Hepatocyte (in vitro differentiated cells): Measurements from ENCODE around the gene BEX3. TPM values are rescaled to one million over a fixed set of nuclear protein-coding genes. Genes with fewer than 3 reads are reported as not detected.

Source experiments
- DNase-seq: peaks from one replicate; pipeline ENCODE4 v3.0.0-alpha.2; 2016; ENCODE audit warnings: low spot score
- H2AFZ ChIP-seq: fragments of 200-600 bp; sonication (generic); 2 replicates; pipeline ENCODE4 v1.6.0; 2016; ENCODE audit warnings: antibody characterized with exemption, mild to moderate bottlenecking
- H3K27ac ChIP-seq: fragments of 200-600 bp; sonication (generic); 2 replicates; pipeline ENCODE4 v1.5.1; 2016; ENCODE audit warnings: mild to moderate bottlenecking
- H3K27me3 ChIP-seq: fragments of 200-600 bp; sonication (generic); 2 replicates; pipeline ENCODE4 v1.6.1; 2016
- H3K36me3 ChIP-seq: fragments of 200-600 bp; sonication (generic); replicated peaks from 2 replicates; pipeline ENCODE4 v1.5.1; 2016; ENCODE audit warnings: low read depth; ENCODE audit not compliant: insufficient read depth
- H3K4me1 ChIP-seq: fragments of 200-600 bp; sonication (generic); 2 replicates; pipeline ENCODE4 v1.5.1; 2016; ENCODE audit warnings: mild to moderate bottlenecking, moderate library complexity; ENCODE audit not compliant: insufficient read depth
- H3K4me2 ChIP-seq: fragments of 200-600 bp; sonication (generic); 2 replicates; pipeline ENCODE4 v1.6.0; 2016
- H3K4me3 ChIP-seq: fragments of 200-600 bp; sonication (generic); 2 replicates; pipeline ENCODE4 v1.5.1; 2016; ENCODE audit warnings: mild to moderate bottlenecking
- H3K79me2 ChIP-seq: fragments of 200-600 bp; sonication (generic); 2 replicates; pipeline ENCODE4 v1.6.0; 2017; ENCODE audit warnings: mild to moderate bottlenecking
- H3K9me2 ChIP-seq: fragments of 200-600 bp; sonication (generic); replicated peaks from 2 replicates; pipeline ENCODE4 v1.6.0; 2017; ENCODE audit warnings: mild to moderate bottlenecking; ENCODE audit not compliant: insufficient read depth
- H3K9me3 ChIP-seq: fragments of 200-600 bp; sonication (generic); 2 replicates; pipeline ENCODE4 v1.5.1; 2016; ENCODE audit warnings: low read depth, mild to moderate bottlenecking
- H4K20me1 ChIP-seq: fragments of 200-600 bp; sonication (generic); 2 replicates; pipeline ENCODE4 v1.6.0; 2016; ENCODE audit warnings: mild to moderate bottlenecking; ENCODE audit not compliant: insufficient read depth, poor library complexity, severe bottlenecking
- CTCF ChIP-seq: fragments of 200-600 bp; sonication (generic); IDR thresholded peaks from 2 replicates; pipeline ENCODE4 v1.5.1; 2016; ENCODE audit warnings: antibody characterized with exemption, mild to moderate bottlenecking; ENCODE audit not compliant: poor library complexity
- EZH2 ChIP-seq: fragments of 200-600 bp; sonication (generic); IDR thresholded peaks from 2 replicates; pipeline ENCODE4 v1.6.1; 2016; ENCODE audit warnings: antibody characterized with exemption, mild to moderate bottlenecking, borderline replicate concordance
- EZH2phosphoT487 ChIP-seq: fragments of 200-600 bp; sonication (generic); IDR thresholded peaks from one replicate; pipeline ENCODE4 v1.6.1; 2018; ENCODE audit warnings: antibody characterized with exemption, mild to moderate bottlenecking, low read depth, moderate library complexity; ENCODE audit not compliant: unreplicated experiment, severe bottlenecking
- WGBS: methylation state at CpG from one replicate; pipeline ENCODE4 v1.1.6; 2016; ENCODE audit warnings: low lambda C conversion rate; ENCODE audit errors: missing lambda C conversion rate; 5-methylcytosine and 5-hydroxymethylcytosine counted together
- polyA plus RNA-seq: library from polyadenylated mRNA; unstranded; fragments of >200 nt; fragmentation: Nextera tagmentation; extraction: Ambion mirVana; gene quantifications from 2 replicates; pipeline ENCODE4 v1.2.1, GENCODE V29; 2016
- total RNA-seq: library from RNA; depleted of rRNA; stranded (reverse); fragments of >200 nt; gene quantifications from 2 replicates; pipeline ENCODE4 v1.2.3, GENCODE V29; 2014

BEX3 gene
- total and polyA plus RNA-seq, 2 experiments from 2014 or later = 271 to 506 TPM

GRCh38 chrX:103373581-103373980, 2.8 kb upstream of the BEX3 start:
- Histone ChIP-seq H3K4me2 (no peak overlapping the region), H3K4me1 (no peaks in the 10 kb centered on the region), H3K27ac (no peak overlapping the region), H3K79me2 (peaks cover 14% of the 10 kb centered on the region), H3K4me3 (no peak overlapping the region), H3K9me3 (no peaks in the 10 kb centered on the region), H2AFZ (no peak overlapping the region), H3K27me3 (no peaks in the 10 kb centered on the region), H4K20me1 (no peaks in the 10 kb centered on the region), H3K36me3 (no peaks in the 10 kb centered on the region), H3K9me2 (no peaks in the 10 kb centered on the region)
- whole genome bisulfite sequencing = 74% methylated on average over 3 of the region's 3 CpGs
- DNase-seq = no peak
- no peak for TF ChIP-seq CTCF
- TF ChIP-seq EZH2phosphoT487 = no peak
- TF ChIP-seq EZH2 = no peak

GRCh38 chrX:103376979-103377324, 614 bp downstream of the BEX3 start:
- Histone ChIP-seq H3K4me2 (peak overlapping the region; percentile 86), H3K4me1 (no peaks in the 10 kb centered on the region), H3K27me3 (no peaks in the 10 kb centered on the region), H2AFZ (peak overlapping the region; percentile 70), H3K9me2 (no peaks in the 10 kb centered on the region), H4K20me1 (no peaks in the 10 kb centered on the region), H3K79me2 (peaks cover 14% of the 10 kb centered on the region), H3K9me3 (no peaks in the 10 kb centered on the region), H3K36me3 (no peaks in the 10 kb centered on the region), H3K4me3 (peak overlapping the region; percentile 74), H3K27ac (peak overlapping the region; percentile 97)
- WGBS = 62% methylated on average over 3 of the region's 19 CpGs
- TF ChIP-seq CTCF = no peak
- TF ChIP-seq EZH2phosphoT487 = no peak
- TF ChIP-seq EZH2 = no peak
- DNase-seq = peak; percentile 46

GRCh38 chrX:103378990-103379389, 2.7 kb downstream of the BEX3 start:
- Histone ChIP-seq H3K9me2 (no peaks in the 10 kb centered on the region), H3K9me3 (no peaks in the 10 kb centered on the region), H3K79me2 (peaks cover 14% of the 10 kb centered on the region), H3K36me3 (no peaks in the 10 kb centered on the region), H3K4me2 (no peak overlapping the region), H3K4me3 (no peak overlapping the region), H2AFZ (no peak overlapping the region), H4K20me1 (no peaks in the 10 kb centered on the region), H3K27me3 (no peaks in the 10 kb centered on the region), H3K4me1 (no peaks in the 10 kb centered on the region), H3K27ac (no peak overlapping the region)
- 61% methylated on average over 2 of the region's 2 CpGs for WGBS
- no peak for DNase-seq
- TF ChIP-seq CTCF (no peak), EZH2phosphoT487 (no peak), EZH2 (no peak)

- H3K4me2 ChIP-seq = no peak overlapping the region
- H3K9me2 ChIP-seq = no peaks in the 10 kb centered on the region
- TF ChIP-seq EZH2 (no peak), CTCF (no peak), EZH2phosphoT487 (no peak)
- H3K4me3 ChIP-seq = no peak overlapping the region
- no peak overlapping the region for H2AFZ ChIP-seq
- WGBS = 81% methylated on average over 1 of the region's 1 CpG
- H3K36me3 ChIP-seq = no peaks in the 10 kb centered on the region
- H4K20me1 ChIP-seq = no peaks in the 10 kb centered on the region
- H3K79me2 ChIP-seq = peaks cover 3% of the 10 kb centered on the region
- no peaks in the 10 kb centered on the region for H3K9me3 ChIP-seq
- DNase-seq = no peak
- no peak overlapping the region for H3K27ac ChIP-seq
- H3K4me1 ChIP-seq = no peaks in the 10 kb centered on the region
- no peaks in the 10 kb centered on the region for H3K27me3 ChIP-seq
Observed at GRCh38 chrX:103382877-103383276, 6.5 kb downstream of the BEX3 start.
